Sigmoid colon (tissue), 4 donors: ENCODE data around the gene MBNL1.

Experiments
- EP300 ChIP-seq, 4 donors: sonication (generic); formaldehyde crosslinking; IDR thresholded peaks; one replicate each; pipeline ENCODE4 v1.6.1; 2017; ENCODE audit warnings: antibody characterized with exemption in 4 of 4
- POLR2A ChIP-seq, 2 donors: fragments of 450-650 bp; IDR thresholded peaks; one replicate each; pipeline ENCODE4 v1.6.1; 2016; ENCODE audit warnings: antibody characterized with exemption in 2 of 2, mild to moderate bottlenecking in 2 of 2, moderate library complexity in 2 of 2
- TF ChIP-seq, protein P1 (sequence below), 4 experiments: fragments of 450-650 bp in 3 of 4; fragments of 200-600 bp in 1 of 4; IDR thresholded peaks; one replicate each; pipeline ENCODE4 v1.5.1; 2016 to 2019; ENCODE audit warnings: antibody characterized with exemption in 4 of 4, mild to moderate bottlenecking in 3 of 4, moderate library complexity in 2 of 4

DNA sequence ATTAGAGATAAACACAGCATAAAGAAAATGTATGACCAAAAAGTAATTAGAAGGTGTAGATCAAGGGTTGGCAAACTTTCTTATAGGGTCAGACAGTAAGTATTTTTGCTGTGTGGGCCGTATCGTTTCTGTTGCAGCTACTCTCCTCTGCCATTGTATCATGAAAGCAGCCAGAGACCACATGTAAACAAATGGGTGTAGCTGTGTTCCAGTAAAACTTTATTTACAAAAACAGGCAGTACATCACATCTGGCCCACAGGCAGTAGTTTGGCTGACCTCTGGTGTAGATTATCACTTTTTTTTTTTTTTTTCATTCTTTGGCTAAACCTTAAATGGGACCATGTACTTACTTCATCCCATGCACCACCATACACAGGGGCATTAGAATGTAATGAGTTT lies 190.8 kb downstream of the MBNL1 start:
- TF ChIP-seq, protein P1, sequence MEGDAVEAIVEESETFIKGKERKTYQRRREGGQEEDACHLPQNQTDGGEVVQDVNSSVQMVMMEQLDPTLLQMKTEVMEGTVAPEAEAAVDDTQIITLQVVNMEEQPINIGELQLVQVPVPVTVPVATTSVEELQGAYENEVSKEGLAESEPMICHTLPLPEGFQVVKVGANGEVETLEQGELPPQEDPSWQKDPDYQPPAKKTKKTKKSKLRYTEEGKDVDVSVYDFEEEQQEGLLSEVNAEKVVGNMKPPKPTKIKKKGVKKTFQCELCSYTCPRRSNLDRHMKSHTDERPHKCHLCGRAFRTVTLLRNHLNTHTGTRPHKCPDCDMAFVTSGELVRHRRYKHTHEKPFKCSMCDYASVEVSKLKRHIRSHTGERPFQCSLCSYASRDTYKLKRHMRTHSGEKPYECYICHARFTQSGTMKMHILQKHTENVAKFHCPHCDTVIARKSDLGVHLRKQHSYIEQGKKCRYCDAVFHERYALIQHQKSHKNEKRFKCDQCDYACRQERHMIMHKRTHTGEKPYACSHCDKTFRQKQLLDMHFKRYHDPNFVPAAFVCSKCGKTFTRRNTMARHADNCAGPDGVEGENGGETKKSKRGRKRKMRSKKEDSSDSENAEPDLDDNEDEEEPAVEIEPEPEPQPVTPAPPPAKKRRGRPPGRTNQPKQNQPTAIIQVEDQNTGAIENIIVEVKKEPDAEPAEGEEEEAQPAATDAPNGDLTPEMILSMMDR (IDR thresholded peaks at IDR 0.05): no peak
- TF ChIP-seq POLR2A (IDR thresholded peaks at IDR 0.05) (no peak), EP300 (IDR thresholded peaks at IDR 0.05) (no peak)
